Ovary (tissue), 3 donors: Measurements from ENCODE around the gene UBAP1.

Source experiments
- EP300 ChIP-seq: sonication (generic); formaldehyde crosslinking; IDR thresholded peaks from one replicate; pipeline ENCODE4 v1.6.1; 2017; ENCODE audit warnings: antibody characterized with exemption
- POLR2A ChIP-seq: fragments of 450-650 bp; IDR thresholded peaks from one replicate; pipeline ENCODE4 v1.6.1; 2017; ENCODE audit warnings: antibody characterized with exemption, mild to moderate bottlenecking, moderate library complexity
- TF ChIP-seq, protein P1 (sequence below), 3 donors: fragments of 450-650 bp in 2 of 3; fragments of 200-600 bp in 1 of 3; IDR thresholded peaks; one replicate each; pipeline versions ENCODE4 v1.5.1 to v1.8.0; 2016 to 2022; ENCODE audit warnings: antibody characterized with exemption in 3 of 3, mild to moderate bottlenecking in 1 of 3
- donor health status: DM: no; HTN: no; CAD: no.

DNA sequence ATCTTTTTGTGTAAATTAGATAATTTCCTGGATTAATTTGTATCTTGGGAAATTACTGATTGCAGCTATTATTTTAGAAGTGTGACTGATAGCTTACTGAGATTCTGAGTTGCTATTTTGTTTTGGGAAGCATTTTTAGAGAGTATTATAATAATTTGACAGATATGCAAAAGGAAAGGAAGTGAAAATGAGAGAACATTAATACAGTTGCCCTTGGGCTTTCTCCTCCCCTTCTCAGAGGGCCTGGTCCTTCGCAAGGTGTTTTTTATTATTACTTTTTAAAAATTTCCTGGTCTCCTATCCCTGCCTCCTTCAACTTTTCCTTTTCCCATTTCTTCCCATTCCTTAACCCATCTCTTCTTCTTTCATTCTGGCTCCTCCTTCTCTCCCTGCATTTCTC is 32.6 kb downstream of the UBAP1 start:
- TF ChIP-seq, protein P1, sequence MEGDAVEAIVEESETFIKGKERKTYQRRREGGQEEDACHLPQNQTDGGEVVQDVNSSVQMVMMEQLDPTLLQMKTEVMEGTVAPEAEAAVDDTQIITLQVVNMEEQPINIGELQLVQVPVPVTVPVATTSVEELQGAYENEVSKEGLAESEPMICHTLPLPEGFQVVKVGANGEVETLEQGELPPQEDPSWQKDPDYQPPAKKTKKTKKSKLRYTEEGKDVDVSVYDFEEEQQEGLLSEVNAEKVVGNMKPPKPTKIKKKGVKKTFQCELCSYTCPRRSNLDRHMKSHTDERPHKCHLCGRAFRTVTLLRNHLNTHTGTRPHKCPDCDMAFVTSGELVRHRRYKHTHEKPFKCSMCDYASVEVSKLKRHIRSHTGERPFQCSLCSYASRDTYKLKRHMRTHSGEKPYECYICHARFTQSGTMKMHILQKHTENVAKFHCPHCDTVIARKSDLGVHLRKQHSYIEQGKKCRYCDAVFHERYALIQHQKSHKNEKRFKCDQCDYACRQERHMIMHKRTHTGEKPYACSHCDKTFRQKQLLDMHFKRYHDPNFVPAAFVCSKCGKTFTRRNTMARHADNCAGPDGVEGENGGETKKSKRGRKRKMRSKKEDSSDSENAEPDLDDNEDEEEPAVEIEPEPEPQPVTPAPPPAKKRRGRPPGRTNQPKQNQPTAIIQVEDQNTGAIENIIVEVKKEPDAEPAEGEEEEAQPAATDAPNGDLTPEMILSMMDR (IDR thresholded peaks at IDR 0.05), result no peak
- TF ChIP-seq POLR2A (no peak), EP300 (no peak)
